CD4-positive, alpha-beta T cell treated with Interleukin-12 subunit alpha and Interleukin-12 subunit beta, for 1 hour (primary cell): ENCODE results near the gene ATXN7L2.

ENCODE experiments used
- DNase-seq: peaks from one replicate; pipeline ENCODE4 v3.0.0-alpha.2; 2020

Gene ATXN7L2

DNA sequence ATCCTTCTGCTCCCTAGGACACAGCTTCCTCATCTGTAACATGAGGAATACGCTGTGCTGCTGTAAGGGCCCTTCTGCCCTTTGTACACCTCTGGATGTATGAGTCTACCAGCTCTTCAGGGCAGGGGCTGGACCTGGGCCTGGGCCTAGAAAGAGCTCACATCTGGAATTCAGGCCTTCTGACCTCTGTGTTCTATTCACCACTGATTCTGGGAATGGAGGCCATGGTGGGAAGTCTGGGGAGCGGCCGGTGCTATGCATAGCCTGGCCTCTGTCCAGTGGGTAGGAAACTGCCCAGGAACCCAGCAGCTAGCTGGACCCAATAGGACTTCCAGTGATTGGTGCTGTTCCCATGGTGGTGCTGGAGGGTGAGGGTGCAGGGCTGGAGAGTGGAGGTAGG is 45.0 kb downstream of the ATXN7L2 start:
- no peak for DNase-seq

DNA sequence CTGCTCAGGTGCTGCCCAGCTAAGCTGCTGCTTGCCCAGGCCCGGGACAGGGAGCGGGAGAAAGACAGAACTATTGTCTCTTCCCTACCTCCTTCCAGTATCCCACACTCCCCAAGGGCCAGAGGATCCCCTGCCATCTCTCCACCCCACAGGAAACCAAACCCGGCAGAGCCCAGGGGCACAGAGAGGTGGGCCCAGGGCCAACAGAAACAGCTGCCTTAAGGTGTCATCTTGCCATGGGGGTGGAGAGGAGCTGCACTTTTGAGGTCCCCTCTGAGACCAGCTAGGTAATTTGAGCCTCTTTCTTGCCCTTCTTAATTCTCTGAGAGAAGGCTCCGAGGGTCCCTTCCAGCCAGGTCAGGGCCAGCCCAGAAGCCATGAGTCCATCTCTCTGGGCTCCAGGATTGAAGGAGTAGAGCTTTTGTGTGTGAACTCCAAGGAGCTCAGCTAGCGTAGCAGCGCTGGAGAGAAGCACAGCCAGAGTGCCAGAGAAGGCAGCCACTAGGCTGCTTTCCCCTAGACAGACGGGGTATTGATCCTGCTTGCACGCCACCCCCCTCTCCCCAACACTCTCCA is 46.3 kb downstream of the ATXN7L2 start:
- no peak for DNase-seq

DNA sequence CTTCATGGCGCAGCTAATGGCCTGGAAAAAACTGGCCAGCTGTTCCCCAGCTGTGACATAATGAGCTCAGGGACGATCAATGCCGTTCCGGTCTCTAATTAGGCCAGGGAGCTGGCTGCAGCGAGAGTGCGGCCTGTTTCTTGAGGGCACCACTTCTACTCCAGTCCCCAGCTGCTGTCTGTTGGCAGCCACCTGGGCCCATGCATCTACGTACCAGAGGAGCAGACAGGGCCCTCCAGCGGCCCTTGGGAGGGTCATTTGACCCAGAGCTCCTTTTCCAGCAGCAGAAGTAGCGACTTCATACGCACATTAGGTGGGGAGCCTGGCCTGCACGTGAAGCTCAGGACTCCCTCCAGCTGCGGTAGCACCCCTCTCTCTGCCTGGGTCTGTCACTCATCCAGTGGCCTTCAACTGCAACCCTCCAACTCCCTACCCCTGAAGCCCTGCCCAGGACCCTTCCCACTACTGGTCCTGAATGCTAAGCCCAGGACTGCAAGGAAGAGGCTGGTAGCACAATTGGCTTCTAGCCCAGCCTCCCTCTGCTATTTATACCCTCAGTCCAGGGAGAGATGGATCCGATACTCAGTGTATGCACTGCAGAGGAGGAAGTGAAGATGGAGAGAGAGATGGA is 46.9 kb downstream of the ATXN7L2 start:
- DNase-seq: no peak

DNA sequence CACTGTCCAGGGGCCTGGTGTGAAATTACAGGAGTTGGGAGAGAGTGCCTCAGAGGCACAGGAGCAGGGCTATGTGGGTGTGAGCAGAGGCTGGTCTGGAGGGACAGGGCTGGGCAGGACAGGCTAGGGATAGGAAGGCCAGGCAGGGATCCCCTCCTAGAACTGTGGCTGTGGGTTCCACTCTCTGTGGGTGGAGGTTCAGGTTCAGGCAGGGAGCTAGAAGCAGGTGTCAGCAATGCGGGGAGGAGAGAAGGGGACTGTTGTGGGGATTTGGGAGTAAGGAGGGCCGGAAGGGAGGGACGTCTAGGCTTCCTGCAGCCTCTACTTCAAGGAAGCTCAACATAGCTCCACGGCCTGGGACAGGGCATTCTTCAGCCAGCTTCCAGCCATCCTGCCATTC is 47.7 kb downstream of the ATXN7L2 start:
- no peak for DNase-seq

DNA sequence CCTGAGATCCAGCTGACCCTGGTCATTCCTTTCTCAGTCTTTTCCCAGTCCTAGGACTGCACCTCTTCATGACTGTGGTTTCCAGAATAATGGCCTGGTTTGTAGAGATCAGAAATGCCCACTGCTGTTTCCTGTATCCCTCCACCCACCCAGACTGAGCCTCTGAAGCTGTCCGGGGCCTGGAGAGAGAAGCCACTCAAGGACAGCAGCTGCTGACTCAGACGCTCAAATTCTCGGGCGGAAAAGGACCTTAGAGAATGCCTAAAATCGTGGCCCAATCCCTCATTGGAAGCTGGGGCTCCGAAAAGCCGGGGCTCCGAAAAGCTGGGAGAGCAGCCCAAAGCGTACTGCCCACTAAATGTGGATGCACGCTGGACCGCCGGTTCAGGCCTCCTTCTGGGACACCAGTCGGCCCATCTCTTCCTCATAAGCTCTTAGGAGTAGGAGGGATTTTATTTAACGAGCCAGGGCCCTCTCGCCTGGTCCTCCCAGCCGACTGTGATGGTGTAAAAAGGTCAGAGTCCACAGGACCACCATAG is 48.2 kb downstream of the ATXN7L2 start:
- no peak for DNase-seq

DNA sequence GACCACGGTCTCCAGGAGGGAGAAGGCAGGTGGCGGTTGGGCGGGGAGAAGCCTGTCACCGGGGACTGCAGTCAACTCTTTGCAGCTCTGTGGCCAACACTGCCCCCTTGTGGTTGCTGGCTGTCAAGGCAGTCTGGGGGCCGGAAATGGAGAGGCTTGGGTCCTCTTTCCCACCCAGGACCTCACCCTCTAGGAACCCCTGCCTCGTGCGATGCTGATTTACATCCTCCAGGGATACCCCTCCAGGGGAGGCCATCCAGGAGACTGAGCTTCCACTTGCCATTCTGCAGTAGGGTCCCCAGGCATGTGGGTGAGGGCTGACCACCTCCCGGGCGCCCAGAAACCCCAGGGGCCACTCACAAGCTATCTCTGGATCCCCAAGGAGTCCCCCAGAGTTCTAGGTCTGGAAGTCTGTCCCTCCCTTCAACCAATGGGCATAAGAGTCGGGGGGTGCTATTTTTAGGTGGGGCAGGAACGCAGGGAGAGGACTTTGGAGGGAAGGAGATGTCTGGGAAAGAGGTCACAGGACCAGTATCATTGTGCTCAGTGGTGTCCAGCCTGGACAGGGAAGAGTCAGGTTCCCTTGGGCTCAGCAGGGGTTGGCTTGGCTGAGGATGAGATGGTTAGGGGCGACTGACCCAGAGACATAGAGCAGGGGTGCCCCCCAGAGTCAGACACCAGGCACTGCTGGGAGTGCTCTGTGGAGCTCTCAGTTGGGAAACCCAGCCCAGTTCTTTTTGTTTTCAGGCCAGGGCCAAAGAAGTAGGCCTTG is 48.8 kb downstream of the ATXN7L2 start:
- DNase-seq: peak; percentile 90

DNA sequence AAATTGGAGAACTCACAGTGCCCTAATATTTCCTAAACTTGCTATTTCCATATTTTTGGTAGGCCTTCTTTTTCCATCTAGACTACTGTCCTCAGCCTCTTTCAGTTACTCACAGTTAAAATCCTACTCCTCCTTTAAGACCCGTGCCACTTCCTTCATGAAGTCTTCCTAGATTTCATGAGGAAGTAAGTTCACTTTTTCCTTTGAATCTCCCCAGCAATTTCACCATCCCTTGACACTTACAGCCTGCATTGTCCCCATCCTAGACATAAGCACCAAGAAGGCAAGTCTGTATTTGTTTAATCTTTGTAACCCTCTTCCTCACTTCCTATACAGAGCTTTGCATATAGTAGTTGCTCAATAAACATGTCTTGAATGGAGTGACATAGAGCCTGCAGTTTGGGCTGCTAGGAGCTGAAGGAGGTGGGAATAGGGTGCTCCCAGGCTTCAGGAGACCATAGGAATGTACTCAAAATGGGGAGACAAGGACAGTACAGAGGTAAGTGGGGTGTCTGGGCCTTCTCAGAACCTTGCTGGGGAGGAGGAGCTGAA is 50.7 kb downstream of the ATXN7L2 start:
- DNase-seq: no peak

DNA sequence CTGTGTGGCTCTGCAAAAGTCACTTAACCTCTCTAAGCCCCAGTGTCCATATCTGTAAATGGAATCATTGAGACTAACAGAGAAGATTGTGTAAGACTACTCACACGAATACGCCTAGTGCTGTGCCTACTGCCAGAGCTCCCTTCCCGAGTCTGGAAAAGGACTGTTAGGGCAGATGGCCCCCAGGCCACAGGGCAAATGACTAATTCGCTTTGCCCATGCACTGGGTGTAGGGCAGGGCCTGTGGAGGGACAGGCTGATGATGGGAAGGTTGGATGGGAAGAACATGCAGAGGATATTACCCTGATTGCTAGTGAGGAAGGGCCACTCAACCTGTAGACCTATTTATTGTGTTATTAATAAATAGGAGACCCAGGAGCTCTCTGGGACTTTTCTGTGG is 51.8 kb downstream of the ATXN7L2 start:
- no peak for DNase-seq

DNA sequence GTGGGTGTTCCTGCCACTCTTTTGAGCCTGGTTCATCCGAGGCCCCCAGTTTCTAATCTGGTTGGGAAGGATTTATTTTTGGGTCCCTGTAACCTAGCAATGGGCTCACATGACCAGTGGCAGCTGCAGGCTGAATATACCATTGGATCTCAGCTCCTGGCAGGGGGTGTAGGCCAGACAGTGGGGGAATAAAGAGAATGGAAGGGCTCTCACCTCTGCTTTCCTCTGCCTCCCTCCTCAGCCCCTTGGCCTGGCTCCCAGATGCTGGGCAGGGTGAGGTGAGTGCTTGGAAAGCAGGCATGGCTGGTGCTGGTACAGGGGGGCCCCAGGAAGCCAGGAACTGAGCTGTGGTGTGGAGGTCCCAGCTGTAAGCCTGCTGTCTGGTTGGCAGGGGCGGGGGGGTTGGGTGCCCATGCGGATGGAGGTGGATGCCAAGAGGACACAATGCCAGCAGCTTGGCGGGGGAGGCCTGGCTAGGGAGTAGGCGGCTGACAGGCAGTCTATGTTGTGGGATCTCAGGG is 52.3 kb downstream of the ATXN7L2 start:
- no peak for DNase-seq

DNA sequence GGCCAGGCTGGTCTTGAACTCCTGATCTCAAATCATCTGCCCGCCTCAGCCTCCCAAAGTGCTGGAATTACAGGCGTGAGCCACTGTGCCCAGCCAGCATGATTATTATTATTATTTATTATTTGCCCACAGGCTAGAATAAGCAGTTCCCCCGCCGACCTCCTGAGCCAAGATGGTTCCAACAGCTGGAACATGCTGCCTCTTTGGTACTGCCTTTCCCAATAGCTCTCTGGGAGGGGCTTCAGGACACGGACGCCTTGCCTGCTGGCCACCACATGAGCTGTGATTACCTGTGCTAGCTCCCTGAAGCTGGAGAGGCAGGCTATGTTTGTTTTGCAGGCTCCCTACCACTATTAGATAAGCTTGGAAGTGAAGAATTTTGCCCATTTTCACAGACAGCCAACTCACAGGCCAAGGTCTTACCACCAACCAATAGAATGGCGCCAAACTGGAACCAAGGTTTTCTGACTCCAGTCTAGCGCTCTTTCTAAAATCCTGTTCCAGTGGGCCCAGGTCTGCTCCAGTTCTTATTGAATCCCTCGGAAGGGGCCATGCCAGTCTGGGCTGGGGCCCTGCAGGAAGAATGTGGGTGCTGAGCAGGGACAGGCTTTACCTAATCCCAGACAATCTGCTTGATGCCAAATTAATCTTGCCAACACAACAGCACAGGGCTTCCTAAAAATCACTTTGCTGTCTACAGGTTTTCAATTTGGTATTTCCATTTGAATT is 53.9 kb downstream of the ATXN7L2 start:
- no peak for DNase-seq

DNA sequence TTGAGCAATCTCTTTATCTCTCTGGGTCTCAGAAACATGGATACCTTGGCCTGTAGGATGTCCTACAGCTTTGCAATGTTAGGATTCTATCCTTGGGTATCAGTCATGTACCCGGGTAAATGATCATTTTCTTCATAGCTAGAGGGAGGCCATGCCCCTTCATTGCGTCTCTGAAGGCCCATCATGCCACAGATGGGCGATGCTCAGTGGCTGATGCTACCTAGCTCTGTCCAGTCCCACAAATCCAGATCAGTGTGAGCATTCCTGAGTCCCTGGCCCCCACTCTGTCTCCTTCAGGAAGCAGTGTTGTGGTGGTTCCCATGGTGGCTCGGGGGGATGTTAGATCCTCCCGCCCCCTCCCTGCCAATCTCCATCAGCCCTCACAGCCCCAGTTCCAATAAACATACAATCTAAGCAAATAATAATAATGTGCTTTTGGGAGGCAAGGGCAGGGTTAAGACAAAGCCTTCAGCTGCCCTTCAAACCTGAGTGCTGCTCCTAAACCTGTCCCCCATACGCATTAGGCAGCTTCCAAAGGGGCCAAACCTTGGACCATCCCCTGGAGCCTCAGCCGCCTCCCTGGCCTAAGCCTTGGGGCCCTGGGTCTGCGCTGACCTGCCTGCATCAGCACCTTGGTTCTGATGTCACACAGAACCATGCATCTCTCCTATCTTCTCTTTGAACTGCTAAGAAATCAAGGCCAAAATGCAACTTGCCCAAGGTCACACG is 55.3 kb downstream of the ATXN7L2 start:
- no peak for DNase-seq

DNA sequence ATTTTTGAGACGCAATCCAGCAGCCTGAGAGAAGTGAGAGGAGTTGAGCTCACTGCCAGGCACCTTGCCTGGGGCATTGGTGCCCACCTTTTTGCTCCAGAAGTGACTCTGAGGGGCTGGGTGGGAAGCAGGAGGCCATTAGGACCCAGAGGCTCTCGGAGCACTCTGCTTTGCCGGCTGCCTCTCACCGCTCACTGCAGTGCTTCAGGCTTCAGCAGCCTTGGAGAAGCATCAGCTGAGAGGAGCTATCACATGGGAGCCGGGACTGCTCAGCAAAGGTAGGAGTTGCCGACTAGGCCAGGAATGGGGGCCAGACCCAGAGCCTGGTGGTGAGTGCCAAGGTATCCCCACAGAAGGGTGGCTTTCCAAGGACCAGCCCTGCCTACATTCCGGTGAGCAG is 56.0 kb downstream of the ATXN7L2 start, which contains the start of gene GPR61:
Gene GPR61, plus strand, starts transcription at position 197 of the 400 bp plus-strand sequence. CDS start 3,151 bp downstream, outside the sequence.
- no peak for DNase-seq

DNA sequence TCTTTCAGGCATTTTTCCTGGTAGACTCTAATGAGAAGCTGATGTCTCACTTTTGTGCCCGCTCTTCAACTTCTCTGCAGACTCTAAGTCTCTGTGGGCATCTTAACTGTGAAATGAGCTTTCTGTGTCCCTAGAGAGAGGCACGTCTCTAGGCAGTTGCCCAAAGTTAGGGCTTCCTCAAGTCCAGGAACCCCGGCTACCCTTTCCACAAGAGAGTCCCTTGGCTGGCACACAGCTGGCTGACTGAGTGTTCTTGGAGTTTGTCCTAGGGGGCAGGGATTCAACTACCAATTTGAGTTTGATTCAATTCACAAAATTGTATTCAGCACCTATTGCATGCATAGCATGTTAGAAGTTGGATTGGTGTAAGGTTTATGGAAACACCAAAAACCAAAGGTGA is 57.4 kb downstream of the ATXN7L2 start:
- DNase-seq: no peak
